ENCODE data around the gene NCOA1. TPM values are rescaled to one million over a fixed set of nuclear protein-coding genes. Genes with fewer than 3 reads are reported as not detected.

The NCOA1 gene
- total and polyA plus RNA-seq, 10 of the 15 experiments (the other 5 are each of a cell fraction or from before 2014, with no cell fraction given) = 1.8 to 35.6 (median 6.1) TPM

- no peak for TF ChIP-seq ZNF687 (IDR thresholded peaks at IDR 0.05)
- TF ChIP-seq CBFB (IDR thresholded peaks at IDR 0.05; ENCODE audit: low read depth) = no peak
- TF ChIP-seq BMI1 (IDR thresholded peaks at IDR 0.05; ENCODE audit: borderline replicate concordance) = no peak
- no peak for TF ChIP-seq PML (IDR thresholded peaks at IDR 0.05; ENCODE audit: low read length)
- no peak for TF ChIP-seq BHLHE40 (IDR thresholded peaks at IDR 0.05; ENCODE audit: borderline replicate concordance in 1 of 2, low read depth in 2 of 2, low read length in 1 of 2)
- TF ChIP-seq E2F8 (IDR thresholded peaks at IDR 0.05; ENCODE audit: low read depth, partially characterized antibody) = no peak
- TF ChIP-seq ASH2L (IDR thresholded peaks at IDR 0.05; ENCODE audit: borderline replicate concordance, low read depth) = no peak
- no peak for TF ChIP-seq CEBPB (IDR thresholded peaks at IDR 0.05; ENCODE audit: borderline replicate concordance in 1 of 2, low read depth in 2 of 2, low read length in 2 of 2)
- TF ChIP-seq BCLAF1 (IDR thresholded peaks at IDR 0.05) = no peak
- no peak for TF ChIP-seq ELK1 (IDR thresholded peaks at IDR 0.05; ENCODE audit: low read depth, low read length)
These were observed 132.5 kb downstream of the NCOA1 start (continued) for GRCh38 chr2:24623535-24623934.

All from GM12878 (cell line).